T-helper 17 cell (primary cell): ENCODE results near the gene RDH11. TPM values are rescaled to one million over a fixed set of nuclear protein-coding genes. Genes with fewer than 3 reads are reported as not detected.
"Not testable (repeated sequence)": the region's sequence is repeated elsewhere in the genome, so short reads cannot be mapped to it uniquely, and the experiment has no call there.

Experiments used
- ATAC-seq: fragments of 150-1000 bp; cut with Tn5 transposase; 2 replicates; pipeline ENCODE4 v1.10.0; 2021; ENCODE audit warnings: mild to moderate bottlenecking, moderate library complexity
- DNase-seq, 3 donors: peaks; one replicate each; pipeline versions ENCODE4 v3.0.0 to v3.0.0-alpha.2; 2020 to 2021
- H3K9me3 ChIP-seq: one replicate; pipeline ENCODE4 v1.7.0; 2013; ENCODE audit warnings: low read length, mild to moderate bottlenecking; ENCODE audit not compliant: control insufficient read depth, poor library complexity, severe bottlenecking
- H3K27ac Mint-ChIP-seq: one replicate; pipeline ENCODE4 v1.8.0; 2022; ENCODE audit warnings: mild to moderate bottlenecking, moderate library complexity, mixed read lengths
- H3K27me3 Mint-ChIP-seq: one replicate; pipeline ENCODE4 v1.8.0; 2022; ENCODE audit warnings: mixed read lengths
- H3K36me3 Mint-ChIP-seq: one replicate; pipeline ENCODE4 v1.8.0; 2022; ENCODE audit warnings: low read depth, mixed read lengths
- H3K4me1 Mint-ChIP-seq: one replicate; pipeline ENCODE4 v1.8.0; 2022; ENCODE audit warnings: mild to moderate bottlenecking, mixed read lengths
- H3K4me3 Mint-ChIP-seq: one replicate; pipeline ENCODE4 v1.8.0; 2022; ENCODE audit warnings: mild to moderate bottlenecking, moderate library complexity, mixed read lengths
- total RNA-seq, 4 donors: library from RNA in 2 of 4; stranded (reverse) in 2 of 4; gene quantifications; one replicate each; pipeline ENCODE4 v1.2.3 and lab custom pipeline; 2022 to 2026

The RDH11 gene
- total RNA-seq, 2 donors from 2014 or later = 23.4 to 34.4 TPM

DNA sequence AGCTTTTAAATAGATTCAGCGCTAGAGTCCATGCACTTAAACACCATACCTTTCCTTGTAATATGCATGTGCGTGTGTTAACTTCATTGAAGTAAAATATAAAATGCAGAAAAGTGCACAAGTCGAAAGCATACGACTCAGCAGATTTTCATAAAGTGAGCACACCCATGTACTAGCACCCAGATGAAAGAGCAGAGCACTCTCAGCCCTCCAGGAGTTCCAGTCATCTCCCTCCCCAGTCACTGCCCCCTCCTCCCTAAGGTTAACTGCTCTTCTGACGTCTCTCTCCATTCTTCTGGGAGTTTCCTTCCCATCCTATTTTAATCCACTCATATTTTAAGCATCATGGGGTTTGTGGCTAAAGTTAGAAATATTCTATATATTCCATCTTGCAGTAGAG, 26.3 kb upstream of the RDH11 start:
- Mint-ChIP-seq H3K36me3 (peaks cover under 1% of the 10 kb centered on the region), H3K27me3 (peaks cover 53% of the 10 kb centered on the region)
- DNase-seq = no peak

GRCh38 chr14:67719866-67720265, 24.3 kb upstream of the RDH11 start:
- no peaks in the 10 kb centered on the region for H3K9me3 ChIP-seq
- no peak overlapping the region for H3K4me3 Mint-ChIP-seq
- peaks cover 19% of the 10 kb centered on the region for H3K4me1 Mint-ChIP-seq
- no peak overlapping the region for H3K27ac Mint-ChIP-seq
- DNase-seq (no peak), ATAC-seq (no peak)
- no peaks in the 10 kb centered on the region for H3K36me3 Mint-ChIP-seq
- H3K27me3 Mint-ChIP-seq = peaks cover 42% of the 10 kb centered on the region

More for the DNA sequence above, 26.3 kb upstream of the RDH11 start:
- no peaks in the 10 kb centered on the region for H3K9me3 ChIP-seq
- no peak overlapping the region for H3K27ac Mint-ChIP-seq
- no peak overlapping the region for H3K4me3 Mint-ChIP-seq
- H3K4me1 Mint-ChIP-seq = peaks cover 19% of the 10 kb centered on the region
- no peak for ATAC-seq

GRCh38 chr14:67719385-67719784, 23.8 kb upstream of the RDH11 start:
- DNase-seq, H3K36me3 Mint-ChIP-seq, H3K27ac Mint-ChIP-seq, ATAC-seq, H3K9me3 ChIP-seq, H3K4me3 Mint-ChIP-seq: not testable (repeated sequence)
- Mint-ChIP-seq H3K4me1 (peaks cover 19% of the 10 kb centered on the region), H3K27me3 (peaks cover 37% of the 10 kb centered on the region)

DNA sequence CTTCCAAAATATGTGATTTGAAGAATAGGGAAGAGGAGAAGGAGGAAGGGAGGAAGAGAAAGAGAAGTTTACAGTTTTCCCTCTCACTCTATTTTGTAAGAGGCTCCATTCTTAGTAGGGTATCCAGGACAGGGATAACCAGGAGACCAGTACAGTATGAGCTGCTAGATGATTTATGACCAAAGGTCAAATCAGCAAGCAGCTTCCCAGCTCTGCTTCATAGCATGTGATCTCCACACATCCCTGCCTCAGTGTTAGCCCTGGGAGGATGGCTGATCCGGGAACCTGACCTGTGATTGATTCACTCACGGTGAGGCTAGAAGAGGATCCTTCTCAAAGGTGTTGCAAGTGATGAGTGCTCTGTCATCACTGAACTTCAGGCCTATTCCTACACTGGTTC, 22.7 kb upstream of the RDH11 start:
- ATAC-seq (no peak), DNase-seq (no peak)
- Mint-ChIP-seq H3K4me1 (peaks cover 19% of the 10 kb centered on the region), H3K27ac (no peak overlapping the region), H3K36me3 (no peaks in the 10 kb centered on the region), H3K4me3 (no peak overlapping the region), H3K27me3 (peaks cover 26% of the 10 kb centered on the region)
- H3K9me3 ChIP-seq = no peaks in the 10 kb centered on the region

DNA sequence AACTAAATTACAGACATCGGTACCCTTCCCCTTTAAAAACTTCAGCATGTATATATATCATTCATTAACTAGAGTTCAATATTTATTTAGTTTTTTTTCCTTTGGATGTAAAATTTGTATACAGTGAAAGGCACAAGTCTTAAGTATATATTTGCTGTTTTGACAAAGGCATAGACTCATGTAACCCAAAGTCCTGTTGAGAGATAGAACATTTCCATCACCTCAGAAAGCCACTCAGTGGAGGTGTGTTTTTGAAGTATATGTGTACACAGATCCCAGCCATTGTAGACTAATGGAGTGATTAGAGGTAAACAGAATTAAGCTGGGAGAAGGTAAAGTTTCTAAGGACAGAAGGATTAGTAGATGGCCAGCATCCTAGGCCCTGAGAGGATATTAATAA, 21.5 kb upstream of the RDH11 start:
- DNase-seq (no peak), ATAC-seq (no peak)
- Mint-ChIP-seq H3K27me3 (peaks cover 14% of the 10 kb centered on the region), H3K36me3 (no peaks in the 10 kb centered on the region), H3K4me1 (peaks cover 9% of the 10 kb centered on the region), H3K4me3 (no peak overlapping the region), H3K27ac (no peak overlapping the region)
- no peaks in the 10 kb centered on the region for H3K9me3 ChIP-seq

DNA sequence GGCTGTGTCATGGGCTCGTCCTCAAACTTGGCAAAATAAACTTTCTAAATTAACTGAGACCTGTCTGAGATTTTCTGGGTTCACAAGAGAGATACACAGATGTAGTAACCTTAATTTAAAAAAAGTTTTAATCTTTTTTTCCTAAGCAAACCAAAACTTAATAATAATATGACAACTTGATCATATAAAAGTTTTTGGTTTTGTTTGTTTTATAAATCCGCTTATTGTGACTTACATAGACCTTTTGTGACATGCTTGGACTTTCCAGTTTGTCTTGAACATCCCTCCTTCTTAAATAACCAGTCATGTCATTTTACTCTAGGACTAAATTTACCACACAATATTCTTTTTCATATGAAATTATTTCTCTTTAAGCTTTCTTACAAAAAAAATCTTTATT, 14.6 kb upstream of the RDH11 start:
- Mint-ChIP-seq H3K27me3 (no peaks in the 10 kb centered on the region), H3K4me1 (no peaks in the 10 kb centered on the region), H3K27ac (no peak overlapping the region), H3K36me3 (no peaks in the 10 kb centered on the region), H3K4me3 (no peak overlapping the region)
- no peak for DNase-seq
- no peak for ATAC-seq
- peaks cover 8% of the 10 kb centered on the region for H3K9me3 ChIP-seq

GRCh38 chr14:67709796-67710195, 14.2 kb upstream of the RDH11 start:
- H3K36me3 Mint-ChIP-seq, H3K4me3 Mint-ChIP-seq, H3K4me1 Mint-ChIP-seq, H3K9me3 ChIP-seq, H3K27me3 Mint-ChIP-seq, ATAC-seq, H3K27ac Mint-ChIP-seq, DNase-seq: not testable (repeated sequence)

- H3K27me3 Mint-ChIP-seq, H3K4me3 Mint-ChIP-seq, DNase-seq, ATAC-seq, H3K27ac Mint-ChIP-seq, H3K36me3 Mint-ChIP-seq, H3K9me3 ChIP-seq, H3K4me1 Mint-ChIP-seq: not testable (repeated sequence)
Measured at GRCh38 chr14:67709346-67709745, 13.8 kb upstream of the RDH11 start.

DNA sequence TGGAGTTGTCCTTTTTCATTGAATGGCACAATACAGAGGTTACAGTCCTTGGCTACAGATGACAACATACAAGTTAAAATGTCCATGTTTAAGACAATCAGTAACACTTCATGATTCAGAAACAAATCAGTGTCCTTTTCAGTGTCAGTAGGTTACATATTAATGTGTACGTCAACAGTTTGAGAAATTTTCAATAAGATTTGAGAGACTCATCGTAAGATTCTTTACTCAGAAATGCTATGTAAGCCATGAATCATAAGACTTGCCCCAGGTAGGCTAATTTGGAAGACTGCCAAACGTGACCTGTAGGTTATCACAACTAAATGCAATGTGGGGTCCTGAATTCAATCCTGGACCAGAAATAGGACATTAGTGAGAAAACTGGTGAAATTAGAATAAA, 9.6 kb upstream of the RDH11 start:
- Mint-ChIP-seq H3K27me3 (peaks cover 7% of the 10 kb centered on the region), H3K4me1 (peaks cover 3% of the 10 kb centered on the region), H3K27ac (no peak overlapping the region), H3K36me3 (no peaks in the 10 kb centered on the region), H3K4me3 (no peak overlapping the region)
- DNase-seq (no peak), ATAC-seq (no peak)
- peaks cover 8% of the 10 kb centered on the region for H3K9me3 ChIP-seq

- H3K9me3 ChIP-seq = peaks cover 2% of the 10 kb centered on the region
- peaks cover 7% of the 10 kb centered on the region for H3K27me3 Mint-ChIP-seq
- DNase-seq (no peak), ATAC-seq (peak; percentile 83)
- peaks cover 3% of the 10 kb centered on the region for H3K4me1 Mint-ChIP-seq
- no peak overlapping the region for H3K4me3 Mint-ChIP-seq
- H3K36me3 Mint-ChIP-seq = no peaks in the 10 kb centered on the region
- peak overlapping the region; percentile 6 for H3K27ac Mint-ChIP-seq
Measured at GRCh38 chr14:67704484-67705089, 9.0 kb upstream of the RDH11 start.

DNA sequence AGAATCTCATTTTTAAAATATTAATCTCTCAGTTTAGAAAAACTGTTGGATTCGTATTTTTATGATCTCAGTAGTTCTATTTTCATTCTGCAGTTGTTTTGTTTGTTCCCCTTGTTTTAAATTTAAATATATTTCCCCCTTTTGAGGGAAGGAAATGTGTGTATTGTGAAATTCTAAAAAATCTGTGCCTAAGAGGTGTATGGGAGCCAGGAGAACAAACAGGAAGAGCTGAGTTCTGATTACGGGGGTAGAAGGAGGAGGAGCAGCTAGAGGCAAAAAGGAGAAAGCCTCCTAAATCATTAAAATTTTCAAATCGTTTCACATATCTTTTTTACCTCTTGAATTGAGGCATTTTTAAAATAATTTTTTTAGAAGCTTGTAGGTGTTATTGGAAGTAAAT, 8.4 kb upstream of the RDH11 start:
- no peaks in the 10 kb centered on the region for H3K9me3 ChIP-seq
- no peak for ATAC-seq
- Mint-ChIP-seq H3K4me1 (peaks cover 3% of the 10 kb centered on the region), H3K4me3 (no peak overlapping the region), H3K27me3 (peaks cover 7% of the 10 kb centered on the region), H3K27ac (peak overlapping the region; percentile 6), H3K36me3 (no peaks in the 10 kb centered on the region)
- no peak for DNase-seq

DNA sequence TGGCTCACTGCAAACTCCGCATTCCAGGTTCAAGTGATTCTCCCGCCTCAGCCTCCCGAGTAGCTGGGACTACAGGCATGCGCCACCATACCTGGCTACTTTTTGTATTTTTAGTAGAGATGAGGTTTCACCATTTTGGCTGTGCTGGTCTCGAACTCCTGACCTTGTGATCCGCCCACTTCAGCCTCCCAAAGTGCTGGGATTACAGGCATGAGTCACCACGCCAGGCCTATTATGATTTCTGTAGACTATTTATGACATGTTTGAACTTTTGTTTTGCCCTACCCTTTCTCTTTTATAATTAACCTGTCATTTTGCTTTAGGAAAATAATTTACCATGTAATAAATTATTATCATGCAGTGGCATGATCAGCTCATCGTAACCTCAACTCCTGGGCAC, 5.9 kb upstream of the RDH11 start, which contains the start of gene RDH12:
Gene RDH12 (plus strand): TSS at position 395 of the 400 bp plus-strand sequence. CDS start 20,757 bp downstream, outside the sequence.
- H3K27me3 Mint-ChIP-seq, H3K4me3 Mint-ChIP-seq: not testable (repeated sequence)

DNA sequence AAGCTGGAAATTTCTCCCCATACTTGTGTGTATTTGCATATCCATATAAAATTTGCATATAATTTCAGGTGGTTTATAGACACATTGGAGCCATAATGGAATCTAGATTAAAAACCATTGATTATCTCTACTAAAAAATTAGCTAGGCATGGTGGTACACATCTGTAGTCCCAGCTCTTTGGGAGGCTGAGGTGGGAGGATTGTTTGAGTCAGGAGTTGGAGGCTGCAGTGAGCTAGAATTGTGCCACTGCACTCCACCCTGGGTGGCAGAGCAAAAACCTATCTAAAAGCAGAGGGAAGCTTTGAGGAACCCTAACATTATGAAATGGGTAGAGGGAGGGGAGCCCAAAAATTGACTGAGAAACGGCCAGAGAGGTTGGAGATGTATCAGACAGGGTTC, 2.6 kb upstream of the RDH11 start:
- DNase-seq (no peak), ATAC-seq (no peak)
- peak overlapping the region; percentile 74 for H3K27ac Mint-ChIP-seq

More for the DNA sequence above, 5.9 kb upstream of the RDH11 start, which contains the start of gene RDH12:
- not testable (repeated sequence) for H3K4me1 Mint-ChIP-seq, DNase-seq, H3K27ac Mint-ChIP-seq, H3K9me3 ChIP-seq, H3K36me3 Mint-ChIP-seq, ATAC-seq

GRCh38 chr14:67697006-67697405, 1.4 kb upstream of the RDH11 start:
- ATAC-seq (no peak), DNase-seq (no peak)
- Mint-ChIP-seq H3K27me3 (no peaks in the 10 kb centered on the region), H3K36me3 (peaks cover 2% of the 10 kb centered on the region), H3K4me1 (peaks cover 23% of the 10 kb centered on the region), H3K4me3 (no peak overlapping the region), H3K27ac (peak overlapping the region; percentile 94)
- H3K9me3 ChIP-seq = no peaks in the 10 kb centered on the region

More for the DNA sequence above, 2.6 kb upstream of the RDH11 start:
- no peaks in the 10 kb centered on the region for H3K27me3 Mint-ChIP-seq
- H3K9me3 ChIP-seq = no peaks in the 10 kb centered on the region
- H3K4me1 Mint-ChIP-seq = peaks cover 17% of the 10 kb centered on the region
- H3K4me3 Mint-ChIP-seq = no peak overlapping the region
- H3K36me3 Mint-ChIP-seq = no peaks in the 10 kb centered on the region
